ENCODE results near the gene UCHL5.
"Not testable (repeated sequence)": the region's sequence is repeated elsewhere in the genome, so short reads cannot be mapped to it uniquely, and the experiment has no call there.

Gene UCHL5

DNA sequence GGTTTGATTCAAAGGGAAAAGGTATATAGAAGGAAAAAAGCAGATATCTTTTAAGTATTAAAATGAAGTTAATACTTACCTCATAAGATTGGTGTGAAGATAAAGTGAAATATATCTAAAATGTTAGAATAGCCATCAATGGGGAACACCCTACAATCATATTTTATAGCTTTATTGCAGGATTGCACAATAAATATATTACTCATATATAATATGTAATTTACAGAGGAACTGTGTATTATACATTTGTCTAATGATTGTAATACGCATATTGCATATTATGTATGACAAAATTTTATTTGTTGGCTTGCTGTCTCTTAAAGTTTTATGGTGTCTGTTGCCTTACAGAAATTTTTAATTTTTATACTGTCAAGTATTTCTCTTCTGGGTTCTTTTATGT is 47.8 kb downstream of the UCHL5 start:
- DNase-seq (ENCODE audit: low spot score) = no peak

DNA sequence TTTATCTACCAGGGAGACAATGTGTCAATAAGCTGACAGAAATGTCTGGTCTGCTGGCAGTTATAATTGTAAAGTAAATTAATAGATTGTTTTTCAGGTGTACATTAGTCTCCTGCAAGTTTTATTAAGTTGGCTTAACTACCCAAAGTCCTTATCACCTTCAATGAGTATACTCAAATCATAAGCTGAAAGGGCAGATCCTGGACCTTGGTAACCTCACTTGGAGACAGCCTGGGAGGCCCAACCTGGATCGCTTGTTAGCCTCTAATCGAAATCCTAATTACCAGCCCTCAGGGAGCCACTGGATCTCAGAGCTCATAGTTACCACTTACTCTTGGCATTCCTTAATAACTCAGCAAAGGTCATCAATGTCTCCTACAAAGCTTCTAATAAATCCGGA is 49.7 kb downstream of the UCHL5 start:
- DNase-seq (ENCODE audit: low spot score) = no peak

DNA sequence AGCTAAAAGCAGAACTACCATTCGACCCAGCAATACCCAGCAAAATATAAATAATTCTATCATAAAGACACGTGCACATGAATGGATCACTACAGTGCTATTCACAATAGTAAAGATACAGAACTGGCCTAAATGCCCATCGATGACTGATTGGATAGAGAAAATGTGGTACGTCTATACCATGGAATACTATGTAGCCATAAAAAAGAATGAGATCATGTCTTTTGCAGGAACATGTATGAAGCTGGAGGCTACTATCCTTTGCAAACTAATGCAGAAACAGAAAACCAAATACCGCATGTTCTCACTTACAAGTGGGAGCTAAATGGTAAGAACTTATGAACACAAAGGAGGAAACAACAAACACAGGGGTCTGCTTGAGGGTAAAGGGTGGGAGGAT is 53.4 kb downstream of the UCHL5 start:
- no peak for DNase-seq (ENCODE audit: low spot score)

DNA sequence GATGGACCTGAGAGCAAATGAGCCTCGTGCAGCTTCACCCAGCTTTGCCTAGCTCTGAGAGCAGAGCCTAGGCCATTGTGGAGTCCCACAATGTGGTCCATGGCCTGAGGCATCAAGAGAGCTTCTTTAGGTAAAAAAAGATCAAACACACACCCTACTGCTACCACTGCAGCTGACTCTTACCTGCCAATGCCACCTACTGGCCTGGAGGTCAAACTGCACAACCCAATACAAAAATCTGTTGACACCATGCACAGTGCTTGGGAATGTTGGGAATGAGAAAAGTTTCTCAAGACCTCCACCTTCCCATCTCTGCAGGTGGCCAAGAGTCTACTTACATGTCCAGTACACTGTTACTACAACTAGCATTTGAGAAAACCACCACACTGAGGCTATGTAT is 60.6 kb downstream of the UCHL5 start:
- DNase-seq (ENCODE audit: low spot score) = no peak

DNA sequence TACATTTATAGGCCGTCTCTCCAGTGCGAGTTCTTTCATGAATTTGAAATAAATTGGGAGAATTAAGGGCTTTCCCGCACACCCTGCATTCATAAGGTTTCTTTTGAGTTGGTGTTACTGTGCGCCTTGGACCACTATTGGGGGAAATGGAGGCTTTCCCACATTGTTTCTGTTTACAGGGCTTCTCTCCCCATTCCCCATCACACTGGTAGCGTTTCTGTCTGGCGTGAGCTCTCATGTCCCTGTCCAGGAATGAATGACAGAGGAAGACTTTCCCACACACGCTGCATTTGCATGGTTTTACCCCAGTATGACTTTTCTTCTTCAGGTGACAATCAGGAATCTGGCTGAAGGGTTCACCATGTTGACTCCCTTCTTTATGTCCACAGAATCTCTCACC is 65.0 kb downstream of the UCHL5 start:
- DNase-seq (ENCODE audit: low spot score) = no peak

DNA sequence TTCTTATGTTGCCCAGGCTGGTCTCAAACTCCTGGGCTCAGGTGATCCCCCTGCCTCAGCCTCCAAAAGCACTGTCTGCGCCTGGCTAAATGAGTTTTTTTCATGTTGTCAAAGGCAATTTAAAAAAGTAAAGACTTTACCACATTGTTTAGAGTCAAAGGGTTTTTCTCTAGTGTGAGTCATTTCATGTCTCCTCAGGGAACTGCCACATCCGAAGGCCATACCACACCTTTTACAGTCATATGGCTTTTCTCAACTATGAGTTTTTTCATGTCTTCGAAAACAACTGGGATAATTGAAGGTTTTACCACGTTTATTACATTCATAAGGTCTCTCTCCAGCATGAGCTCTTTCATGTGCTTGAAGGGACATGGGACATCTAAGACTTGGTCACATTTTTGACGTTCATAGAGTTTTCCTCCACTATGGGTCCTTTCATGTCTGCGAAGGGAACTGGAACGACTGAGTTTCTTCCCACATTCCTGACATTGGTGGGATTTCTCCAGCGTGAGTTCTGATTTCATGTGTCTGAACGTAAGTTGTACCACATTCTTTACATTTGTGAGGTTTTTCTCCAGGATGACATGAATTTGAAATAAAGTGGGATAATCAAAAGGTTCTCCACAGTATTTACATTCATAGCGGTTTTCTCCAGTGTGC is 65.6 kb downstream of the UCHL5 start:
- DNase-seq (ENCODE audit: low spot score) = no peak

DNA sequence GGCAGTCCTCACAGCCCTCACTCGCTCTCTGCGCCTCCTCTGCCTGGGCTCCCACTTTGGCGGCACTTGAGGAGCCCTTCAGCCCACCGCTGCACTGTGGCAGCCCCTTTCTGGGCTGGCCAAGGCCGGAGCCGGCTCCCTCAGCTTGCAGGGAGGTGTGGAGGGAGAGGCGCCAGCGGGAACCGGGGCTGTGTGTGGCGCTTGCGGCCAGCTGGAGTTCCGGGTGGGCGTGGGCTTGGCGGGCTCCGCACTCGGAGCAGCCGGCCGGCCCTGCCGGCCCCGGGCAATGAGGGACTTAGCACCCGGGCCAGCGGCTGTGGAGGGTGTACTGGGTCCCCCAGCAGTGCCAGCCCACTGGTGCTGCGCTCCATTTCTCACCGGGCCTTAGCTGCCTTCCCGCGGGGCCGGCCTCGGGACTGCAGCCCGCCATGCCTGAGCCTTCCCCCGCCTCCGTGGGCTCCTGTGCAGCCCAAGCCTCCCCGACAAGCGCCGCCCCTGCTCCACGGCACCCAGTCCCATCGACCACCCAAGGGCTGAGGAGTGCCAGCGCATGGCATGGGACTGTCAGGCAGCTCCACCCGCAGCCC is 72.3 kb downstream of the UCHL5 start:
- not testable (repeated sequence) for DNase-seq (ENCODE audit: low spot score)

DNA sequence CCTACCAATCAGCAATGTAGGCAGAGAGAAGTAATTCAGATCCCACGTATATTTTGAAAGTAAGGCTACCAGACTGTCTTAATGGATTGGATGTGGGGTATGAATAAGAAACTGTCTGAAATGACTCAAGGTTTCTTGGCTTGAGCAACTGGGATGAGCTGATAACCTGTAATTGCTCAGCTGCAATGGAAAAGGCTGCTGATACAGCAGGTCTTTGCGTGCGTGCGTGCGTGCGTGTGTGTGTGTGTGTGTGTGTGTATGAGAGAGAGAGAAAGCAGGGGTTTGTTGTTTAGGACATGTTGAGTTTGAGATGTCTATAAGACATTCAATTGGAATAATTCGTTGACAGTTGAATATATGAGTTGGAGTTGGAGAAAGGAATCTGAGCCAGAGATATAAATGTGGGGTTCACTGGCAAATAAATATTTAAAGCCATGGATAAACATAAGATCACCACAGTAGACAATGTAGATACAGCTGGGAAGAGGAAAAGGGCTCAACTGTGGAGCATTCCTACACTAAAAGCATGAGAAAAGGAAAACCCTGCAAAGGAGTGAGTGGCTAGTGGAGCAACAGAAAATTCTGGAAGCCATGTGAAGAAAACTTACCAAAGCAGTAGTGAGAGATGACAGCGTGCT is 72.9 kb downstream of the UCHL5 start:
- DNase-seq (ENCODE audit: low spot score) = no peak

DNA sequence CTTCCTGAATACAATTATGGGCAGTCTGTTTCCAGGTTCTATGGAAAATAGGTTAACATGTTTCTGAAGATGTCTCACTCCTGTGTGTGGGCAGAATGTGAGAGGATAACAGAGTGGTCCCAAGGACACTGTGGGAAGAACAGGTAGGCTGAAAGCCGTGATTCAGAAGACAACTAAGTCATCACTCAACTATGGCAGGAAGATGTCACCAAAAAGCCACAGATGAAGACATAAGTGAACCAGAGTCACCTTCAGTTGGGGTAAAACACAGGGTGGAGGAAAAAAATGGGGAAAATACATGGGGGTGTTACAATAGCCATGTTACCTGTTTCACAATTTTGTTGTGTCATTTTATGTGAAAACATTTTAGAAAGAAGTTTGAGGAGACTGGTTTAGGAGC is 75.1 kb downstream of the UCHL5 start:
- no peak for DNase-seq (ENCODE audit: low spot score)

DNA sequence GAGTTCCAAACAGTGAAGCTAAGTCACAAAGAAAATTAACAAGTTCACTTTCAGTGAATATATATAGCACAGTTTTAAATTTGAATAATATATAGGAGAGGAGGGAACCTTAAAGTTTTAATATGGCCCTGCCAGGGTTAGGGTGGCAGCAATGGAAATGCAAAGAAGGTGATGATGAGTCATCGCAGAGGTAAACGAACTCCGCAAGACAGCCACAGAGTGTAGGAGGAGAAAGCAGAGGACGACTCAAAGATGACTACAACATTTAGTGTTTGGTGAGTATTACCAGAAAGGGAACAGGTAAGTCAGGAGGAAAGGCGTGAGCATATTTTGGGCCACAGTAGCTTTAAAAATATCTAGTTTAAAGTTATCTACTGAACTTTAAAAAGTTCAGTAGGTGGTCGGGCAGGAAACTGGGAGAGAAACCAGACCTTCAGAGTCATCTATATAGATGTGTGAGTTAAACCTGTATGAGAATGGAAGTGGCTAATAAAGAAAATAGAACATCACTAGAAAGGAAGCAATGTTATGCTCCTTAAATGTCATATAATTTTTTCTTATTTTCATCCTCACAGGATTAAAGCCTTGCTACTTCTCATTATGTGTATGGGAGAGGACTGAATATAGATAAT is 75.7 kb downstream of the UCHL5 start:
- DNase-seq (ENCODE audit: low spot score) = no peak

DNA sequence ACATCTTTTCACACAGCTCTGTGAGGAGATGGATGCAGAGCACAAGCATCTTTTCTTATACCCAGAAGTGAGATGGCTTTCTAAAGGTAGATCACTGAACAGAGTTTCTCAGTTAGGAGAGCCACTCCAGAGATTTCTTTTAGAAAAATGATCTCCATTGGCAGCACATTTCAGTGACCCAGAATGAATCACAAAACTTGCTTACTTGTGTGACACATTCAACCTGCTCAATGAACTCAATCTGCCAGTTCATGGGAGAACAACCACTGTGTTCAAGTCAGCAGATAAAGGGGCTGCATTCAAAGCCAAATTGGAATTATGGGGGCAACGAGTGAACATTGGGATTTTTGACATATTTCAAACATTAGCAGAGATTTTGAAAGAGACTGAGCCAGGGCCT is 78.3 kb downstream of the UCHL5 start:
- no peak for DNase-seq (ENCODE audit: low spot score)

DNA sequence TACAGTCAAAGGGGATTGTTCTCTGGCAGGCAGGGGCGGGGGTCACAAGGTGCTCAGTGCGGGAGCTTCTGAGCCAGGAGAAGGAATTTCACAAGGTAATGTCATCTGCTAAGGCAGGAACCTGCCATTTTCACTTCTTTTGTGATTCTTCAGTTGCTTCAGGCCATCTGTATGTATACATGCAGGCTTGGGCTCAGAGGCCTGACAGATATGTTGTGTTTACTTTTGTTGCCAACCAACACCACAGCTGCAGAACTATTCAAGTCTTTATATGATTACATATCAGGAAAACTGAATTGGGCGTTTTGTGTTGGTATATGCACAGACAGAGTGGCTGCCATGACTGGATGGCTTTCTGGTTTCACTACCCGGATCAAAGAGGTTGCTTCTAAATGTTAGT is 78.8 kb downstream of the UCHL5 start:
- DNase-seq (ENCODE audit: low spot score) = not testable (repeated sequence)

DNA sequence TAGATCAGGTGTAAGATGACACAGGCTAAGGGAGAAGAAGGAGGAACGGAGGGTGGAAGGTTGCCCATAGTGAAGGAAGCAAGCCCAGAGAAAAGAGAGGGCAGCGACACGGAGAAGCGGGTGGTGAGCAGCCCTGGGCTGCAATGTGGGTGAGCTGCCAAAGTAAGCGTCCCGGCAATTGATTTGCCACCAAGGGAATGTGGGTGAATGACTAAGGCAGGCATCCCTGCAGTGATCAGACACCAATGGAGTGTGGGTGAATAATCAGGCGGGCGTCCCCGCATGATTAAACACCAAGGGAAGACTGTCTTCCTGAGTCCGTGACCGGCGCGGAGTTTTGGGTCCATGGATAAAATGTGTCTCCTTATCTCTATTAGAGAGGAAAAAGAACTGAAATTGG is 79.6 kb downstream of the UCHL5 start:
- no peak for DNase-seq (ENCODE audit: low spot score)

DNA sequence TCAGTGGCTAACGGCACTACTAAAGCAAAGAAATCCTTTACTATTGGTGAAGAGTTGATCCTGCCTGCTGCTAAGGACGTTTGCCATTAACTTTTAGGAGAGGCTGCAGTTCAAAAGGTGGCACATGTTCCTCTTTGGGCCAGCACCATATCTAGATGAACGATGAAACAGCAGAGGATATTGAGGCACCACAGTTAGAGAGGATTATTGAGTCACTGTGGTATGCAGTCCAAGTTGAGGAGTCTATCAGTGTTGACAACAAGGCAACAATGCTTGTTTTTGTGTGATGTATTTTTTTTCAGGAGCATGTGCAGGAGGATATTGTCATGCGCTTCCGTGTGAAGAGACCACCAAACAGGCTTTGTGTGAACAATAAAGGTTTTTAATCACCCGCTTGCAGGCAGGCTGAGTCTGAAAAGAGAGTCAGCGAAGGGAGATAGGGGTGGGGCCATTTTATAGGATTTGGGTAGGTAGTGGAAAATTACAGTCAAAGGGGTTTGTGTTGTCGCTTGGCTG is 80.9 kb downstream of the UCHL5 start:
- DNase-seq (ENCODE audit: low spot score) = no peak

DNA sequence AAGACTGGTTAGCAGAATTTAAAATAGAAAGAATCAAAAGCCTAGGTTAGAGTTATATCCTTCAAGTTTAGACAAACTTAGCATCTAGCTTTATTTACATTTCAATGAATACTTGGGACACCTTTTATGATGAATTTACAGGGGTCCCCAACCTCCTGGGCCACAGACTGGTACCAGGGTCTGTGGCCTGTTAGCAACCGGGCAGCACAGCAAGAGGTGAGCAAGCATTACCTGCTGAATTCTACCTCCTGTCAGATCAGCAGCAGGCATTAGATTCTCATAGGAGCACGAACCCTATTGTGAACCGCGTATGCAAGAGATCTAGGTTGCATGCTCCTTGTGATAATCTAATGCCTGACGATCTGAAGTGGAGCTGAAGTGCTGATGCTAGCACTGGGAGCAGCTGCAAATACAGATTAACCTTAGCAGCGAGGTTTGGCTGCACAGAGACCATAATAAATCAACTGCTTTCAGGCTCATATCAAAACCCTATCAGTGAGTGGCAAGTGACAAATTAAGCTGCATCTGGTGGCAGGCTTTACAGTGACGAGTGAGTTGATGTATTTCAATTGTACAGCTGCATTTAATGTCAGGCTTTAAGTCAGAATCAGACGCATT is 82.0 kb downstream of the UCHL5 start:
- DNase-seq (ENCODE audit: low spot score) = no peak

DNA sequence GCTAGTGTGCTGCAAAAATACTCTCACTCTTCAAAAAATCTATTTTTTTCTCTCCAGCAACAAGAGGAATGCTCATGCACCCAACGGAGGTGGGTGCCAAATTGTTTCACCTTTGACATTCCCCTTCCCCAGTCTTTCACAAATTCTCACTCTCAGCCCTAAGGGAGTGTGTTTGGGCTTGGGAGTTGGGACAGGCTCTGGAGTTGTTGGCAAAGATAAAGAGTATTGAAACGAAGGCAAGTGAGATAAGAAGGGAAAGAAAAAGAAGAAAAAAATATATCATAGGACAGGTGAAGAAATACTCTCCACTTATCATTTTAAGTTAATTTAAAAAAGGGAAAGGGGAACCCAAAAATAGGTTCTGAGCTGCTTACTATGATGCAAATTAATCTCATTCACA is 82.6 kb downstream of the UCHL5 start:
- DNase-seq (ENCODE audit: low spot score) = no peak

DNA sequence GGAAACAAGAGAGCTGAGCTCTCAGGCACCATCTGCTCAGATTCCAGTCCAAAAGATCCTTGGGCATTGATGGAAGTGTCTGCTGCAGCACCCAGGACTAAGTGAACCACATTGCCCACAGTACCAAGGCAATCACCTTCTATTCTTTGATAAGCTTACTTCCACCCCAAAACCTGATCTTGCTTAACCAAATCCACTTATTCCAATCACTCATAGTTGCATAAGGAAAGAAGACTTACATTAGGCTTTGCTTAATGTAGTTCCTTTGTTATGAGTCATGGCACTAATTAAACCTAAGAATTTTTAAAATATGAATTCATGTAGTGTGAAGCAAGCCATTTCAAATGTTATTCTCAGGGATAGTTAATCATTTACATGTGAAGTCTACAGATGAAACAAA is 84.5 kb downstream of the UCHL5 start:
- DNase-seq (ENCODE audit: low spot score) = no peak

DNA sequence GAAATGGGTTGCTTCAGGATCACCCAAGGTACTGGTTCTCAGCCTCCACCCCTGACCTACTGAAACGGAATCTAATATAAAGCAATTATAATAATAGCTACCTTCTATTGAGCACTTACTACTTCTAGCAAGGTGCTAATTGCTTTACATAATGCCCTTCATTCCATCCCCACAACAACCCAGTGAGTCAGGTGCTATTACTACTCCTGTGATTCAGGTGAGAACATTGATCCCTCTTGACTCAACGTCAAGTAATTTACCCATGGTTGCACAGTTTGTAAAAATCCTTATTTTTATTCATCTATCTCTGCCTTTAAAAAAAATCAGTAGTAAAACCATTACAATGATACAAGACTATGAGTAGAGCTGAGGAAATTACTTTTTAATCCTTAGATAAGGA is 85.2 kb downstream of the UCHL5 start:
- DNase-seq (ENCODE audit: low spot score) = no peak

DNA sequence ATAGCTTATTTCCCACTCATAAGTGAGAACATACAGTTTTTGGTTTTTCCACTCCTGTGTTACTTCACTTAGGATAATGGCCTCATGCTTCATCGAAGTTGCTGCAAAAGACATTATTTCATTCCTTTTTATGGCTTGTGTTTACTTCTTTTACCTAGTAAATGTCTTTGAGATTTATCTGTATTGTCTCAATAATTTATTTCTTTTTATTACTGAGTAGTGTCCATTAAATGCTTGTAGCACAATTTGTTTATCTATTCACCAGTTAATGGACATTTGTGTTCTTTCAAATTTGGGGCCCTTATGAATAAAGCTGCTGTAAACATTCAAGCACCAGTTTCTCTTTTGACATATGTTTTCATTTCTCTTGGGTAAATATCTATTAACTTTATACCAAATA is 86.0 kb downstream of the UCHL5 start:
- DNase-seq (ENCODE audit: low spot score) = no peak

DNA sequence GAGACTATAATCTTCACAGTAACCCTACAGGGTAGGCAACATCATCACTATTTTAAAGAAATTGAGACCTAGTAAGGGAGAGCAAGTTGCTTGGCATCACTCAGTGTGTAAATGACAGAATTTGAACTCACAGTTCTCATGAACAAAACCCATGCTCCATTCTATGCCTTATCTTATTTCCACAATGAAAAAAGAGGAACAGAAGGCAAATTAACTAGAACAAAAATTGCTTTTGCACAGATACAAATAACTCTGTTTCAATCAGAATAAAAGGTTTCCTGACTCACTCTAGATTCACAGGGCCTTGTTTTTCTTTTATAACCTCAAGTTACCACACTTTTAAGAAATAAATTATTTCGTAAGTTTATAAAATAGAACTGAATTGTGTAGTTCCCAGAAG is 90.1 kb downstream of the UCHL5 start:
- DNase-seq (ENCODE audit: low spot score) = no peak

DNA sequence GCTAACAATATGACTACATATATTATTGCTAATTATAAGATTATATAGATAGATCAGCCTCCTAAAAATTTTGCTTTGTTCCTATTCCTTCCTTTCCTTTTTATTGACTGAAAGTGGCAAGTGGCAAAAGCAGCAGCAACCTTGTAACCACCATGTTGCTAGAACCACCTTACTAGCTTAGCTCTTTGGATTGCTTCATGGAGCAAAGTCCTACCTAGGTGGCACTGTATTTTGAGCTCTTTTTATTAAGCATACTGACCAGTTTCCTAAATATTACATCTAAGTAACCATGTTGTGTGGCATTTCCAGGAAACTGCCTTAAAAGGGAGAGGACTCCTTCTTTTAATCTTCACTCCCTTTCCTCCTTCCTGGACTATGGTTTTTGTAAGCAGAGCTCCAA is 90.8 kb downstream of the UCHL5 start:
- DNase-seq (ENCODE audit: low spot score) = no peak

DNA sequence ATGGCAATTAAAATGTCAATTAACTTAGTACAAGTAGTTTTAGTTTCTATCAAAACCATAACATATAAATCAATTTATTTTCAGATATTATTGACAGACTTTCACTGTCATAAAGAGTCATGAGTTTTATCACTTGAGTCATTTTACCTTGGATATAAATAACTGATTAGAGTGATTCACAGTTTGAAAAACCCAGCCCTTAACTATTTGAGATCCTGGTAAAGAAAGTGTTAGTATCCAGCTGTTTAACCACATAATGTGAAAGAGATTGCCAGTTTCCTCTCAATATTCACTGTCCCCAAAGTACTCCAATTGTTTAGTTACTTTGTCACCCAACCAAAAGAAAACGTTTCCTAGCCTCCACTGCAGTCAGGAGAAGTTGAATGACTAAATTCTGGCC is 91.3 kb downstream of the UCHL5 start:
- no peak for DNase-seq (ENCODE audit: low spot score)

All from CD4-positive, alpha-beta T cell treated with Interleukin-6 at 100 ng/mL for 8 hours (primary cell).